ENCODE measurements around the gene SCAI.

SCAI gene

DNA sequence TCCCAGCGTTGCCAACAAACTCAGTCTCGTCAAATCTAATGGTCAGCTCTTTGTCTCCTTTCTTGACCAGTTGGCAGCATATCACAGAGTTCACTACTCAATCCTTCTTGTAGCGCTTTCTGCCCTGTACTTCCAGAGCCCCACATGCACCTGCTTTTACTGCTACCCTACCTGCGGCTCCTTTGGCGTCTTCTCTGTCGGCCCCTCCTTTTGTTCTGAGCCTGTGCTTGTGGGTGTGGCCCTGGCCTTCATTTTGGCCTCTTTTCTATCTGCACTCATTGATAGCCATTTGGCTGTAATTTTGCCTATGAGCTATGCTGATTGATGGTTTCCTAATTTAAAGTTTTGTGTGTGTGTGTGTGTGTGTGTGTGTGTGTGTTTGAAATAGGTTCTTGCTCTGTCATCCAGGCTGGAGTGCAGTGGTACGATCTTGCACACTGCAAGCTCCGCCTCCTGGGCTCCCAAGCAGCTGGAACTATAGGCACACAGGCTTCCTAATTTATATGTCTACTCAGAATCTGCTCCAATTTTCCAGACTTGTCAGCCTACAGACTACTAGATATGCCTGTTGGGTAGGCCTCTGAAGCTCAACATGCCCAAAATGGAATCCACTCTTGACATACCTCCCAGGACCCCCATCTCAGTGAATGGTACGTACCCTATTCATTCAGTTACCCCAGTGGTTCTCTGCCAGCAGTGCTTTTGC lies 249.1 kb downstream of the SCAI start:
- no peak for DNase-seq (ENCODE audit: extremely low read depth in 1 of 2, low read depth in 1 of 2)
